DND-41 (cell line): ENCODE results near the gene GDPD4.

Experiments used
- CTCF ChIP-seq: IDR thresholded peaks from 2 replicates; pipeline ENCODE4 v1.5.1; 2012; ENCODE audit warnings: borderline replicate concordance, low read length, moderate library complexity, mild to moderate bottlenecking; ENCODE audit not compliant: poor library complexity, severe bottlenecking; ENCODE audit errors: extremely low read depth
- EZH2 ChIP-seq: IDR thresholded peaks from 3 replicates; pipeline ENCODE4 v1.6.1; 2012; ENCODE audit warnings: borderline replicate concordance, low read depth, mild to moderate bottlenecking, moderate library complexity, low read length, inconsistent platforms; ENCODE audit not compliant: severe bottlenecking

- TF ChIP-seq CTCF = no peak
- no peak for TF ChIP-seq EZH2
These were observed 131.4 kb downstream of the GDPD4 start for GRCh38 chr11:77170107-77170506.
